PC-3 (cell line): Measurements from ENCODE around the gene SETDB1.

Source experiments
- EZH2 ChIP-seq: fragments of 300-600 bp; sonication (generic); IDR thresholded peaks from one replicate; pipeline ENCODE4 v1.6.1; 2017; ENCODE audit warnings: antibody characterized with exemption, mild to moderate bottlenecking, low read length; ENCODE audit not compliant: unreplicated experiment
- TF ChIP-seq, protein P1 (sequence below): fragments of 300-600 bp; sonication (generic); conservative IDR thresholded peaks from 2 replicates; pipeline ENCODE4 v1.5.1; 2017; ENCODE audit warnings: antibody characterized with exemption, low read depth, mild to moderate bottlenecking, low read length

DNA sequence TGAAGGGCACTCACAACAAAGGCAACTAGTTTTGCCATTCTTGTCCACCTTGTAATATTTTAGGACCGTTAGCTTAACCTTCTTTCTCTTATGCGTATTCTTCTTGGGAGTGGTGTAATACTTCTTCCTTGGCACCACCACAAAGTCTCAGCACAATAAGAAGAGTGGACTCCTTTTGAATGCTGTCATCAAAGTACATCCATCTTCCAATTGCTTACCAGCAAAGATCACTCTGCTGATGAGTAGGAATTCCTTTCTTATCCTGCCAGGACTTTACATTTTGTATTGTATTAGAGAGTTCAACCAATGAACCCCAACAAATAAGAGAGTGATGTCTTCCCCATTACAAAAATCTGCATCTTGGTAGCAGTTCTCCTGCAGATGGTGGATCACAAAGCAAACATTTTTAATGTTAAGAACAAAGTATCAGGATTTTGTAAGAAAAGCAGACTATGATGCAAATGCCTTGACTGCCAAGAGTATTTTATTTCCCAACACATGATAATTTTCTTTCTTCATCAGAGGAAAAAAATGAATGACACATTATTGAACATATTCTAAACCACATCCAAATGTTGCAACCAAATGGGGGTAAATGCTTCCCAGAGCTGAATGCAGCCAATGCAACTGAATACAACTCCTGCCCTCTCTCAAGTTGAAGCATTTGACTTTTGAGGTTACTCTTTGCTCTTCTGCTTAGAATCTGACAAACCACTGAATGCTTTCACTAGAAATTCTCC lies 44.7 kb upstream of the SETDB1 start:
- no peak for TF ChIP-seq EZH2
- TF ChIP-seq, protein P1, sequence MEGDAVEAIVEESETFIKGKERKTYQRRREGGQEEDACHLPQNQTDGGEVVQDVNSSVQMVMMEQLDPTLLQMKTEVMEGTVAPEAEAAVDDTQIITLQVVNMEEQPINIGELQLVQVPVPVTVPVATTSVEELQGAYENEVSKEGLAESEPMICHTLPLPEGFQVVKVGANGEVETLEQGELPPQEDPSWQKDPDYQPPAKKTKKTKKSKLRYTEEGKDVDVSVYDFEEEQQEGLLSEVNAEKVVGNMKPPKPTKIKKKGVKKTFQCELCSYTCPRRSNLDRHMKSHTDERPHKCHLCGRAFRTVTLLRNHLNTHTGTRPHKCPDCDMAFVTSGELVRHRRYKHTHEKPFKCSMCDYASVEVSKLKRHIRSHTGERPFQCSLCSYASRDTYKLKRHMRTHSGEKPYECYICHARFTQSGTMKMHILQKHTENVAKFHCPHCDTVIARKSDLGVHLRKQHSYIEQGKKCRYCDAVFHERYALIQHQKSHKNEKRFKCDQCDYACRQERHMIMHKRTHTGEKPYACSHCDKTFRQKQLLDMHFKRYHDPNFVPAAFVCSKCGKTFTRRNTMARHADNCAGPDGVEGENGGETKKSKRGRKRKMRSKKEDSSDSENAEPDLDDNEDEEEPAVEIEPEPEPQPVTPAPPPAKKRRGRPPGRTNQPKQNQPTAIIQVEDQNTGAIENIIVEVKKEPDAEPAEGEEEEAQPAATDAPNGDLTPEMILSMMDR, result no peak
